NCI-H2029 treated with DMSO at 0.1 percent for 48 hours (cell line): ENCODE data around the gene KCNC4.

ENCODE experiments used
- DNase-seq: peaks from one replicate; lab custom pipeline; 2025; lab: John Stamatoyannopoulos, UW

KCNC4 gene

GRCh38 chr1:110188035-110188618, 22.0 kb upstream of the KCNC4 start:
- no peak for DNase-seq

DNA sequence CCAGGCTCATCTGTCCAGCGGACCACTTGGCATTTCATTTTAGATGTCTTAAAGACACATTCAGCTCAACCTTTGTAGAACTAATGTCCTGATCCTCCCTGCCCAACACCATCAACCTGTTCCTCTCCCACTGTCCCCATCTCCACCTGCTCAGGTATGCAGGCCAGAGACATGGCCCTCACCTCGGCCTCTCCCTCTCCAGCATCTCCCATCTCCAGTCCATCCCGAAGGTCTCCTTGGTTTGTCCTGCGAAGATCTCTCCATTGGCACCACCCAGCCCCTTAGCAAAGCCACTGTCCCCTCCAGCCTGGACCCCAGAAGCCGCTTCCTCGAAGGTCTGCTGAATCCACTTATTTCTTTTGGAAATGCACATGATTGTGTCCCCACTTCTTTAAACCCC, 20.9 kb upstream of the KCNC4 start:
- no peak for DNase-seq

DNA sequence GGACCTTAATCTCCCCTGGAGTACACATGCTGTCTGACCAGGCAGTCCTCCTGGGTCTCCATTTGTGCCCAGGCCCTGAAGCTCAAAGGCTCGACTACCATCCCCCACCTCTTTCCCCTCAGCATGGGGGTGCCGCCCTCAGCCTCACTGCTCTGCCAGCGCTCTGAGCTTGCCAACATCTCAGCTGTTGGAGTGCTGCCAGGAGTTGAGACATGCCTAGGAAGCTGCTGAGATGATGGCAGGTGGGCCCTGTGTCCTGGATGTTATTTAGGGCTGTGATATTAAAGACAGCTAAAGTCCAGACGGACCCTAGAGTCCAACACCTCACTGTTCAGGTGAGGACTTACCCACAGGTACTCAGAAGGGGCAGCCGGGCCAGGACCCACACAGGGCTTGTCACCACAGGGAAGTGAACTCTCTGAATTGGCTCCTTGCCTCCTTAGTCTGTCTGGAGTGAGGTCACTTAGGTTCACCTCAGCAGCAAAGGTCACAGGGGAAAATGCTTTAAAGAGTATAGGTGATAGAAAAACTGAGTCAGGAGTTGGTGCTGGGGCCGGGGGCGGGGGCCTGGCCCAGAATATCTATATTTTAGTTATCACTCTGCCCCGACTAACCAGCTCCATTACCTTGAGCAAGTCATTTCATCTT, 19.7 kb upstream of the KCNC4 start:
- DNase-seq = peak; percentile 70

- DNase-seq = no peak
These were observed 17.6 kb upstream of the KCNC4 start for GRCh38 chr1:110192541-110192940.

- no peak for DNase-seq
These were observed 14.9 kb upstream of the KCNC4 start for GRCh38 chr1:110195196-110195595.

DNA sequence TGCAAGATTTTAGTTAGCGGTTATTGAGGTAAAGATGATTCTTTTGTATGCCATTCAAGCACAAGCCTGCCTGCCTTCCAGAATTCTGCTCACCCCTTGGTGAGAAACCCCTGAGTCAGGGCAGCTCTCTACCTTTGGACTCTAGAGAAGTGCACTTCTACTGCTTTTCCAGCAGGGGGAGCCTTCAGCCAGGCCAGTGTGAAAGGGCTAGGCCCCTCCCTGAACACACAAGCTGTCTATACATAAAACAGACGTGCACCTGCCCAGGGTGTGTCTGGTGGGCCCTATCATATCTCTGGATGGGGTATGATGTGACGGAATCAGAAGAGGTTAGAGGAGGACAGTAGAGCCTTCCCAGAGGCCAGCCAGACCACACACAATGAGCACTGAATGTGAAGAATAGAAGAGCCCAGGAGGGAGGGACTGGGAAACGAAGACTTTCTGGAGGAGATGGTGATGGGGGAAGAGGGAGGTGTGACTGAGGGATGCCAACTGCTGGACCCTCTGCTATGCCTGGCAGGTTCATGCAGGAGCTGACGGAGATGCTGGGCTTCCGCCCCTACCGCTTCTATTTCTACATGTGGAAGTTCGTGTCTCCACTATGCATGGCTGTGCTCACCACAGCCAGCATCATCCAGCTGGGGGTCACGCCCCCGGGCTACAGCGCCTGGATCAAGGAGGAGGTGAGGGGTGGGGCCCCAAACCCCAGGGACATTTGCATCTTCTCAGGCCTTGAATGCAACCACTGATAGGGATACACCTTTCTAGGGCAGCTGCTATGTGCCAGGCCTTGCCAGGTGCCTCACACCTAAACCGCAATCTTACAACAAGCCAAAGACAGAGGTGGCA, 13.0 kb upstream of the KCNC4 start:
- DNase-seq = peak; percentile 50

GRCh38 chr1:110197905-110198629, 12.0 kb upstream of the KCNC4 start:
- no peak for DNase-seq

- DNase-seq = no peak
These were observed 11.4 kb upstream of the KCNC4 start for GRCh38 chr1:110198746-110199145.

DNA sequence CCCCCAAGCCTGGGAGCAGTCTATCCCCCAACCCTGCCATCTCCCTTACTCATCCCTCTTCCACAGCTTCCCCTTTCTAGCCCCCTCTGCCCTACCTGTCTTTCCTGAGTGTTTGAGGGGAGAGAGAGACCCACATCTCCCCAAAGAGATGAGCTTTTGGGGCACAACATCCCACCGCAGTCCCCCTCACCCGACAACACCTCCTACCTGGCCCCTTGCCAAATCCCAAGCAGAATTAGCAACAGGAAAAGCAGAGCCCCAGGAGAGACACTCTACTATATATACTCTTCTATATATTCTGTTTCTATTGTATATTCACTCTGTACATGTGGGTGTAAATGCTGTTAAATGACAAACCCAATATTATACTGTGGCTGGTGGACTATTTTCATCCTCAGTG, 9.9 kb upstream of the KCNC4 start:
- DNase-seq = no peak

DNA sequence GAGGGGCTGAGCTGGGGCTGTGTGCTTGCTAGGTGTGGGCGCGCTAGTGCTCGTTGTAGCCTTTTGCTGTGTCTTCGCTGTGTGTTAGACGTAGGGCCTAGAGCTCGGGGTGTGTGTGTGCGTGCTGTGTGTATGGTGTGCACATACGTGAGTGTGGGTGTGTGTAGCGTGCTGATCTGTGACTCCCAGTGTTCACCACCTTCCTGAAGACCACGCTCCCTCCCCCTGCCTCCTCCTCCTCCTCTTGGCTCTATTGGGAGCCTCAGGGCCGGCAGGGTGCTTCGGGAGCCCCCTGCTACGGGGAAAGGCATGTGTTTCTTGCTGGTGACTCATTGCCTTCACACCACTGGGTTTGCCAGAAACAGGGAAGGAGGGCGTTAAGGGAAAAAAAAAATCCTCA, 9.4 kb upstream of the KCNC4 start:
- no peak for DNase-seq

- DNase-seq = no peak
These were observed 8.8 kb upstream of the KCNC4 start for GRCh38 chr1:110201157-110201825.

- peak; percentile 50 for DNase-seq
These were observed 7.0 kb upstream of the KCNC4 start for GRCh38 chr1:110203021-110203661.

DNA sequence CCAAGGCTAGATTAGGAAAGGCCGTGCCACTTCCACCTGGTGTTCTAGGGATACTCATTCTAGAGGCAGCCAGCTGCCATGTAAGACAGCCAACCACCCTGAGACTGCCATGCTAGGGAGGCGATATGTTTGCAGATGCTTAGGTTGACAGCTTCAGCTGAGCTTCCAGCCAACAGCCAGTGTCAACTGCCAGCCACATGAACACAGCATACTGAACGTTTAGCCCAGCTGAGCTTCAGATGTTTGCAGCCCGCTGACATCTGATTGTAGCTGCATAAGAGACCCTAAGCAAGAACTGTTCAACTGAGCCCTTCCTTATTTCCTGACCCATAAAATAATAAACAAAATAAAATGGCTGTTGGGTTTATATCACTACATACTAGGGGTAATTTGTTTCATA, 5.0 kb upstream of the KCNC4 start:
- DNase-seq = no peak

DNA sequence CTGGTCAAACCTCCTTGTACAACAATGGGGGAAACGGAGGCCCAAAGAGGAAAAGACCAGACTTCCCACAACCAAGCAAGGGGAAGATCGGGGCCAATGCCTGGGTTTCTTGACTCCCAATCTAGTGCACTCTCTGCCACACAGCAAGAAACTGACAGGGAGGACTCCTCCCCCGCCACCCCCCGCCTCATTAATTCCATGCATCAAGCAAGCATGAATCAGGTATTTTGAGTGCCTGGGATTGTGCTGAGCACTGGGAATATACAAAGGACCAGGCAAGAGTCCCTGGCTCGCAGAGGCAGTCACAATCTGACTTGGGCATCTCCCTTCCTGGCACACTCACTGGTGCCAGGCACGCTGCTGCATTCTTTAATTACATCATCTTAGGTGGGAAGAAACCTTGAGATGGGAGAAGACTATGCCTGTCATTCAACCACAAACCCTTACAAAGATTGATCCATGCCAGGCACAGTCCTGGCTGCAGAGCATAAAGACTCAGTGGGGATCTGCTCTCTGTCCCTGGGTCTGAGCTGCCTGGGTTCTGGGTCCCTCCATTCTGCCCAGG, 4.4 kb upstream of the KCNC4 start:
- no peak for DNase-seq

GRCh38 chr1:110206261-110206920, 3.7 kb upstream of the KCNC4 start:
- DNase-seq = no peak

- peak; percentile 31 for DNase-seq
These were observed 2.3 kb upstream of the KCNC4 start for GRCh38 chr1:110207831-110208230.

GRCh38 chr1:110208916-110209645, 1.0 kb upstream of the KCNC4 start:
- no peak for DNase-seq

DNA sequence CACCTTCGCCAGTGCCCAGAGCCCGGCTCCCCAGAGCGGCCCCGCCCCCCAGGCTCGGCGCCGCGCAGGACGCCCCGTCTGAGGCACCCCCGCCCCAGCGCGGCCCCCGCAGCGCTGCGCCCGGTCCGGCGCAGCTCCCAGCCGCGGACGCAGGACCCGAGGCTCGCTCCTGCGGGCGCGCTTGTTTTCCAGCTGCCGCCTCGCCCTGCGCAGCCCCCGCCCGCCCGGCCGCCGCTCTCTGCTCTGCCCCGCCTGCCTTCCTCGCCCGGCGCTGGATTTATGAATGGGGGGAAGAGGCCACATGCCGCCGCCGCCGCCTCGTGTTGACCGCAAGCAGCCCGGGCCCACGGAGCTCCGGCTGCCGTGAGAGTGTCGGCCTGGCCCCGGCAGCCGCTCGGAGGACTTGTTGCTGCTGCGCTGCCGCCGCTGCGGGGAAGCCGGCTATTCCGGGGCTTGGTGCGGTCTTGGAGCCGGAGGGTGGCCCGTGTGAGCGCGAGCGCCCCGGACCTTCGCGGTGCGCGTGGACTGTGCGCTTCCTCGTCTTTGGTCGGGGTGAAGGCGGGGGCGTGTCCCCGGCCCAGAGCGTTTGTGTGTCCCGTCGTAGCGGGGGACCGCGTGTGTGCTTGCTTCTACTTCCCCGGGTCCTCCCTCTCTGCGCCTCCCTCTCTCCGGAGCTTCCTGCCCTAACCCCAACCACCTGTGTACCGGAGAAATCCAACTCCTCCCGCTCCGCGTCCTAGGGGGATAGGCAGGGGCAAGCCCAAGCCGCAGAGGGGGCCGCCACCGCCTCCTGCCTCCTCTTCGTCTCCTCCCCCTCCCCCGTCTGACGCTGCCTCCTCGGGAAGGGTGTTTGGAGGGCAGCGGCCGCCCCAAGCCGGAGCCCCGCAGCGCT, 736 bp downstream of the KCNC4 start:
- no peak for DNase-seq
